ENCODE data around the gene ABCG4.
A peak's percentile ranks its signal among the peaks of the same experiment; 100 is the strongest.
"Not testable (repeated sequence)": the region's sequence is repeated elsewhere in the genome, so short reads cannot be mapped to it uniquely, and the experiment has no call there.

ABCG4 gene

GRCh38 chr11:119155733-119156492, 7.1 kb downstream of the ABCG4 start:
- DNase-seq: no peak

DNA sequence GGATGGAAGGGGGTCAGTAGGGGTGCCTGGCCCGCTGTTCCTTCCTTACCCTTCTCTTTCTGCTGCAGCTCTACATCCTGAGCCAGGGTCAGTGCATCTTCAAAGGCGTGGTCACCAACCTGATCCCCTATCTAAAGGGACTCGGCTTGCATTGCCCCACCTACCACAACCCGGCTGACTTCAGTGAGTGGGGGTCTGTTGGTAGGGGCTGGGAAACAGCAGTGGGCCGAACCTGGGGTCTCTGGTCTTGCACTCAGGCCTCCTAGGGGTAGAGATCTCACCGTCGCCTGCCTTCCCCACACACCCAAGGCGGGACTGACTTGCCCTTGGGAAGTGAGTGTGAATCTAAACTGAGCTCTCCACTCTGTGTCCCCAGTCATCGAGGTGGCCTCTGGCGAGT, 7.6 kb downstream of the ABCG4 start:
- no peak for DNase-seq

- DNase-seq: no peak
Measured at GRCh38 chr11:119157063-119157462, 8.2 kb downstream of the ABCG4 start.

DNA sequence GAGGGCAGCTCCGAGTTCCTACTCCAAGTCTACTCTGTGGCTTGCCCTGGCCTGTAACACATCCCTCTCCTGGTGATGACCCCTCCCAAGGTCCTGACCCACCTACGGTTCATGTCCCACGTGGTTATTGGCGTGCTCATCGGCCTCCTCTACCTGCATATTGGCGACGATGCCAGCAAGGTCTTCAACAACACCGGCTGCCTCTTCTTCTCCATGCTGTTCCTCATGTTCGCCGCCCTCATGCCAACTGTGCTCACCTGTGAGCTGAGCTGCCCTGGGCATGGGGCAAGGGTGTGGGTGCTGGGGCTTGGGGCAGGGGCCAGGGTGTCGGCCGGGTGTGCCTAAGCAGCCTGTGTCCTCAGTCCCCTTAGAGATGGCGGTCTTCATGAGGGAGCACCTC, 9.6 kb downstream of the ABCG4 start:
- DNase-seq: no peak

GRCh38 chr11:119160151-119160550, 11.3 kb downstream of the ABCG4 start:
- DNase-seq: no peak

DNA sequence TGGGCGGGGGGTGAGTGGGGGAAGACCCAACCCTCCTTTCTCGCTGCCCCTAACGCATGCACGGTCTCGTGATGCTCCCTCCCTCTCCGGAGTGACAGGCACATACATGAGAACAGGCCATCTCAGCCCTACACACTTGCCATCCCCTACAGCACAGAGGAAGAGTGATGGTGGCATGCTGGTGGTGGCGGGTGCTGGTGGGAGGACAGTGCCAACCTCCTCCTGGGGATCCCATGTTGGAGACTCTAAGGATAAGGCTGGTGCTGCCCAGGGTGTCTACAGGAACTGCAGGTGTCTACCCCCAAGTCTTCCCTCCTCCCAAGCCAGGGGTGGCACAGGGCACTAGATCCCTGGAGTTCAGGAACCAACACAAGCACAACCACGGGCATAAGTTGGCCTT, 13.0 kb downstream of the ABCG4 start:
- DNase-seq: no peak

- DNase-seq: no peak
Measured at GRCh38 chr11:119166368-119167076, 17.7 kb downstream of the ABCG4 start.

DNA sequence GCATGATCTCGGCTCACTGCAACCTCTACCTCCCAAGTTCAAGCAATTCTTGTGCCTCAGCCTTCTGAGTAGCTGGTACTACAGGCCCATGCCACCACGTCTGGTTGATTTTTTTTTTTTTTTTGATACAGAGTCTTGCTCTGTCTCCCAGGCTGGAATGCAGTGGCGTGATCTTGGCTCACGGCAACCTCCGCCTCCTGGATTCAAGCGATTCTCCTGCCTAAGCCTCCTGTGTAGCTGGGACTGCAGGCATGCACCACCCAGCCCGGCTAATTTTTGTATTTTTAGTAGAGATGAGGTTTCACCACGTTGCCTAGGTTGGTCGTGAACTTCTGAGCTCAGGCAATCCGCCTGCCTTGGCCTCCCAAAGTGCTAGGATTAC, 18.2 kb downstream of the ABCG4 start:
- not testable (repeated sequence) for DNase-seq

DNA sequence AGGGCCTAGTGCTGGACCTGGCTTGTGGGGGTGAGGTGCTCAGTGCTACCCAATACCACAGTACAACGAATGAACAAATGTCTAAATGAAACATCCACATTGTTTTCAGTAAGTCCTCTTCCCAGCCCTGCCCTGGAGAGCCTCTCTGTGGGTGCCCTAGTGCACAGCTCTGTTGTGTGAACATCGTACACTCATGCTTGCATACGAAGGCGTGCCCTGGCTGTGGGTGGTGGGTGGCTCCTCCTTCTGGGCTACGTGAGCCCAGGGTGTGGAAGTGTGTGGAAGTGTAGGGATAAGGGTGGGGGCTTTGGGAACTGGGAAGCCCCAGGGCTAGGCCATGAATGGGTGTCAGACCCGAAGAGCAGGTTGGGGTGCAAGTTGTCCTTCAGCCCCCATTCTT, 19.1 kb downstream of the ABCG4 start:
- no peak for DNase-seq

DNA sequence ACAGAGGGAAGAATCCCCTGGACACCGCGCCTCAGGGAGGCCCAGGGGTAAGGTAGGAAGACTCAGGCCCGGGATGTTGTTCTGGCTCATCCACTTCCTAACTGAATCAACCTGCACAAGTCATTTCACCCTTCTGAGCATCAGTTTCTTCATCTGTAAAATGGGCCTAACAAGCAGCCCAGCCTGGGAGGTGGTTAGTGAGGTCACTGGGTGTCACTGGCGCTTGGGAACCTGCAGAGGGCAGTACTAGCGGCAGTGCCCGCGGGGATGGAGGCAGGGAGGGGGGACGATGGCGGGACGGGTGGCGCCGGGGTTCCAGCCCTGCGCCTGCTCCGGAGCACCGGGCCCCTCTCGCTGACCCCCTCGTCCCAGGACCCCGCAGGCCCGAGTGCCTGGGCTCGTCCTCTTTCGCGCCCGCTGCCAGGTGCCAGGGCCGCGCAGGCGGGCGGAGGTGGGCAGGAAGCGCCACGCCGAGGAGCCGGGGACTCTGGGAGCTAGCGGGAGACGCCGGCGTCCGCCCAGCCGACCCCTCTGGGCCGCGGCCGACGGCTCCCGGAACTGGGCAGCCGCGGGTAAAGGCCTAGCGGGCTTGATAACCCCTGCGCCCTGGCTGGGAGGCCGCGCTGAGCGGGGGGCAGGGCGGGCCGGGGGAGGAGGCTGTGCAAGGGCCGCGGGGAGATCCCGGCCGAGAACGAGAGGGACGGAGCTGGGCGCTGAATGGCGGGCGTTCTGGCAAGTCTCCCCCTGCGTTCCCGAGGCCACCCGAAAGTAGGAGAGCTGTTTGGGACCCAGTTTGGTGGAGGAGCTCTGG, 19.8 kb downstream of the ABCG4 start, which contains the start of gene NLRX1:
TSS of gene NLRX1 (plus strand) at position 255 of the 811 bp plus-strand sequence. CDS start 2,679 bp downstream, outside the sequence.
- peak; percentile 11 for DNase-seq

- DNase-seq: no peak
Measured at GRCh38 chr11:119169282-119169719, 20.4 kb downstream of the ABCG4 start.

- DNase-seq: no peak
Measured at GRCh38 chr11:119172513-119172912, 23.7 kb downstream of the ABCG4 start.

- no peak for DNase-seq
Measured at GRCh38 chr11:119173453-119173852, 24.6 kb downstream of the ABCG4 start.

DNA sequence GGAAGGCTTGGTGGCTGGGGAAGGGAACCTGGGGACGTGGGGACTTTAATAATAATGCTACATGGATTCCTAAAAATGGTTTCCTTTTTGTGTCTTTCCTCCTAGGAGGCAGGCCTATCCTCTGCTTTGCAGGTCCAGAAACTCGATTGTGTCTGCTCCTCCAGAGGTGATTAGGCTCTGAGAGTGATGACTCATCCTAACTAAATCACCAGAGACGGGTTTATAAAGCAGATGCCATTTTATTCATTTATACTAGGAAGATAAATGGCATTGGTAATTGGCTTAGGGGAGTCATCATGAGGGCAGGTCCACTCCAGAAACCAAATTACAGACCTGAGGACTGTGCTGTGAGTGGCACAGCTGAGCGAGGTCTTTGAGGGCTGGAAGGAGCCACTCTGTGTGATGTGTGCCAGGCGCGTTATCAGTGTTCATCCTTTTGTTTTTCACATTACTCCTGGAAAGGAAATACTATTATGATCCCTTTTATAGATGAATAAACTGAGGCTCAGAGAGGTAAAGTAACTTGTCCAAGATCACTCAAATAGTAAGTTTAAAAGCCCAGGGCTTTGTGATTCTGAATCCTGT, 26.7 kb downstream of the ABCG4 start:
- no peak for DNase-seq

GRCh38 chr11:119178166-119178680, 29.4 kb downstream of the ABCG4 start:
- DNase-seq: no peak

- DNase-seq: no peak
Measured at GRCh38 chr11:119179342-119179741, 30.5 kb downstream of the ABCG4 start.

GRCh38 chr11:119179983-119180382, 31.1 kb downstream of the ABCG4 start:
- peak; percentile 55 for DNase-seq

DNA sequence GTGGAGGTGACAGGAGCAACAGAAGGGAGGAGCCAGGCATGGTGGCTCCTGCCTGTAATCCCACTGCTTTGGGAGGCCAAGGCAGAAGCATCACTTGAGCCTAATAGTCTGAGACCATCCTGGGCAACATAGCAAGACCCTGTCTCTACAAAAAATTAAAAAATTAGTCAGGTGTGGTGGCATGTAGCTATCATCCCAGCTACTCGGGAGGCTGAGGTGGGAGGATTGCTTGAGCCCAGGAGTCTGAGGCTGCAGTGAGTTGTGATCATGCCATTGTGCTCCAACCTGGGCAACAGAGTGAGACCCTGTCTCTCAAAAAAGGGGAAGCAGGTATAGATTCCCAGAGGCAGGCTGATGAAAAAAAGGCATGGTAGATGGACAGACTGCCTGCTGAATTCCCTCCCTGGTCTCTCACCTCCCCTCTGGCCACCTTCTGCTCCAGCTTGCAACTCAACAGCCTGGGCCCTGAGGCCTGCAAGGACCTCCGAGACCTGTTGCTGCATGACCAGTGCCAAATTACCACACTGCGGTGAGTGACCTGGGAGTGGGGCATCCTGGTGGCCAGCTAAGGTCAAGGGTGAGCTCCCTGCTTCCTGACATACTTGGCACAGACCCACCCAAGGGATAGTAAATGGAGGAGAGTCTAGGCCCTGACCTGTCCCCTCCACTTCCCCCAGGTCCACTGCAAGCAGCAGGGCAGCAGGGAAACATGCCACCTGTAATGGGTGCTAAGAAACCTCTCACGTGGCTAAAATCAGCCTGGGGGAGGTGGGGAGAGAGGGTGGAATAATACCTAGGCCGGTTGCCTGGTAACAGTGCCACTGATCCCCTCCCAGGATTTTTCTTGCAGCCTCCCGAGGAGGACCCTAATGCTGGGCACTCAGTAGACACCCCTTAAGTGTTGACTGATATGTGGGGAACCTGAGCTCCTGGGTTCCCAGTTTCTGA, 32.2 kb downstream of the ABCG4 start:
- DNase-seq: no peak

DNA sequence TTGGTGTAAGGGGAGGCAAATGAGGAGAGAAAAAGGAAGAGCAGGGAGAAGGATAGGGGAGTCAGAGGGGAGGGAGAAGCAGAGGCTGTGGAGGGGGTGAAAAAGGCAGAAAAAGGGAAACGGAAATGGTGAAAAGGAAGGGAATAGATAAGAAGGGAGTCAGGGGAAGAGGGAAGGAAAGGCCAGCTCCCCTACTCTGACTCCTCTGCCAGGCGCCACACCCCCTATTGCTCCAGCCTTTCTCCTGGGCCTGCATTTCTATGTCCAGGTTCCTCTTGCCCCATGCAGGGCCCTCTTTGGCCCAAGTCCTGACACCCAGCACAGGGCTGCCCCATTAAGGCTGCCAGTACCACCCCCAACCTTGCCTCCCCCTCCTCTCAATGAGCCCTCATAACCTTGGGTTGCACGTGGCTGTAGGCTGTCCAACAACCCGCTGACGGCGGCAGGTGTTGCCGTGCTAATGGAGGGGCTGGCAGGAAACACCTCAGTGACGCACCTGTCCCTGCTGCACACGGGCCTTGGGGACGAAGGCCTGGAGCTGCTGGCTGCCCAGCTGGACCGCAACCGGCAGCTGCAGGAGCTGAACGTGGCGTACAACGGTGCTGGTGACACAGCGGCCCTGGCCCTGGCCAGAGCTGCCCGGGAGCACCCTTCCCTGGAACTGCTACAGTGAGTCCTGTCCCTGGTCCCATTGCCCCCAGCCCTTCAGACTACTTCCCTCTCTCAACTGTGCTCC, 33.0 kb downstream of the ABCG4 start:
- no peak for DNase-seq

GRCh38 chr11:119184399-119184798, 35.5 kb downstream of the ABCG4 start:
- not testable (repeated sequence) for DNase-seq

Measured in NCI-H748 treated with DMSO at 0.1 percent for 48 hours (cell line).